Stimulated activated CD8-positive, alpha-beta memory T cell treated with anti-CD3 and anti-CD28 coated beads, Interleukin-7, amount 100 ng/mL, for 48 hours (primary cell): ENCODE measurements around the gene LACRT.

Experiments used
- DNase-seq, 2 donors: peaks; one replicate each; pipeline ENCODE4 v3.0.0-alpha.2; 2020; ENCODE audit warnings: low read depth in 1 of 2; ENCODE audit errors: extremely low read depth in 1 of 2

LACRT gene

GRCh38 chr12:54603173-54603814 is 31.4 kb downstream of the LACRT start:
- peak; percentile 21 to 30 for DNase-seq

- DNase-seq = no peak
Observed at GRCh38 chr12:54602661-54603060, 32.0 kb downstream of the LACRT start.

GRCh38 chr12:54601841-54602240 is 32.9 kb downstream of the LACRT start:
- DNase-seq = no peak

- no peak for DNase-seq
Observed at GRCh38 chr12:54598970-54599369, 35.7 kb downstream of the LACRT start.

- peak in 1 of 2 donors; percentile 11 for DNase-seq
Observed at GRCh38 chr12:54596526-54596946, 38.2 kb downstream of the LACRT start.

GRCh38 chr12:54595471-54595870 is 39.2 kb downstream of the LACRT start:
- DNase-seq = no peak

- DNase-seq = no peak
Observed at GRCh38 chr12:54593725-54594124, 41.0 kb downstream of the LACRT start.

- DNase-seq = no peak
Observed at GRCh38 chr12:54593135-54593534, 41.6 kb downstream of the LACRT start.

GRCh38 chr12:54592316-54592715 is 42.4 kb downstream of the LACRT start:
- DNase-seq = no peak

- DNase-seq = no peak
Observed at GRCh38 chr12:54590978-54591591, 43.6 kb downstream of the LACRT start.

- no peak for DNase-seq
Observed at GRCh38 chr12:54589964-54590363, 44.7 kb downstream of the LACRT start.

- DNase-seq = no peak
Observed at GRCh38 chr12:54588890-54589267, 45.8 kb downstream of the LACRT start.

- DNase-seq = no peak
Observed at GRCh38 chr12:54588110-54588889, 46.4 kb downstream of the LACRT start, which contains the start of gene PPP1R1A. TSS of gene PPP1R1A (minus strand) at chr12:54588659. CDS start at chr12:54588488, 171 bp downstream.

GRCh38 chr12:54587315-54587873 is 47.3 kb downstream of the LACRT start:
- DNase-seq = no peak

GRCh38 chr12:54586620-54587019 is 48.1 kb downstream of the LACRT start:
- no peak for DNase-seq

GRCh38 chr12:54585243-54585642 is 49.5 kb downstream of the LACRT start:
- DNase-seq = no peak

GRCh38 chr12:54584128-54584527 is 50.6 kb downstream of the LACRT start:
- DNase-seq = no peak

- no peak for DNase-seq
Observed at GRCh38 chr12:54583726-54584125, 51.0 kb downstream of the LACRT start.

- DNase-seq = no peak
Observed at GRCh38 chr12:54581412-54581811, 53.3 kb downstream of the LACRT start.
